Liver (tissue), 3 donors: ENCODE measurements around the gene SPATA17.
"Not testable (repeated sequence)": the region's sequence is repeated elsewhere in the genome, so short reads cannot be mapped to it uniquely, and the experiment has no call there.

Experiments
- CTCF ChIP-seq: fragments of 150-350 bp; IDR thresholded peaks from 2 replicates; pipeline ENCODE4 v1.5.1; 2017; ENCODE audit warnings: improper control_type of control experiment, low read depth, low read length; ENCODE audit not compliant: missing input control
- JUND ChIP-seq, 2 donors: IDR thresholded peaks; 2 replicates each; pipeline ENCODE4 v1.6.1; 2016; ENCODE audit warnings: antibody characterized with exemption in 2 of 2
- MAX ChIP-seq: IDR thresholded peaks from 2 replicates; pipeline ENCODE4 v1.6.1; 2016; ENCODE audit warnings: antibody characterized with exemption
- YY1 ChIP-seq: IDR thresholded peaks from 2 replicates; pipeline ENCODE4 v1.6.1; 2016; ENCODE audit warnings: antibody characterized with exemption, mild to moderate bottlenecking
- donor health status: healthy.
- donor health status: healthy.

GRCh38 chr1:217696140-217696539, 65.0 kb downstream of the SPATA17 start:
- not testable (repeated sequence) for TF ChIP-seq JUND (IDR thresholded peaks at IDR 0.05); CTCF; YY1; MAX
